K562 (cell line): Measurements from ENCODE around the gene LHX3. TPM values are rescaled to one million over a fixed set of nuclear protein-coding genes. Genes with fewer than 3 reads are reported as not detected.

Source experiments
- ASH1L ChIP-seq: fragments of 450-650 bp; IDR thresholded peaks from 2 replicates; pipeline ENCODE4 v1.6.1; 2018; ENCODE audit warnings: borderline replicate concordance, mild to moderate bottlenecking, low read depth; ENCODE audit not compliant: partially characterized antibody
- BMI1 ChIP-seq: fragments of 150-350 bp; IDR thresholded peaks from 2 replicates; pipeline ENCODE4 v1.6.1; 2014; ENCODE audit warnings: low read length
- CXXC5 ChIP-seq: fragments of 250-450 bp; sonication (Bioruptor Pico); IDR thresholded peaks from 2 replicates; pipeline ENCODE4 v1.8.0; 2022; ENCODE audit warnings: inconsistent platforms, mild to moderate bottlenecking, moderate library complexity
- NFE2L1 ChIP-seq: fragments of 450-650 bp; IDR thresholded peaks from 2 replicates; pipeline ENCODE4 v1.6.1; 2016; ENCODE audit warnings: missing genetic modification characterization, low read depth, mild to moderate bottlenecking, missing compliant biosample characterization, moderate library complexity, borderline replicate concordance
- RBM17 ChIP-seq: fragments of 200-400 bp; formaldehyde crosslinking; IDR thresholded peaks from 2 replicates; pipeline ENCODE4 v1.6.1; 2017; ENCODE audit warnings: low read depth, mild to moderate bottlenecking, low read length, borderline replicate concordance
- SAP30 ChIP-seq: fragments of 200-600 bp; sonication (generic); IDR thresholded peaks from 2 replicates; pipeline ENCODE4 v1.6.1; 2012; ENCODE audit warnings: borderline replicate concordance, low read depth, mild to moderate bottlenecking, moderate library complexity, low read length, control low read depth, inconsistent platforms; ENCODE audit not compliant: insufficient read depth, poor library complexity, severe bottlenecking
- SPI1 ChIP-seq: IDR thresholded peaks from 2 replicates; pipeline ENCODE4 v1.6.1; 2011; ENCODE audit warnings: low read depth, low read length, control low read depth, borderline replicate concordance
- SRF ChIP-seq, 2 experiments: fragments of 250-450, 450-650 bp in 1 of 2; sonication (Bioruptor Pico) in 1 of 2; sonication (generic) in 1 of 2; formaldehyde crosslinking; IDR thresholded peaks; 2 replicates each; pipeline versions ENCODE4 v1.5.0 to v1.5.1; 2020 to 2022; ENCODE audit warnings: mild to moderate bottlenecking in 1 of 2, missing genetic modification reagents in 1 of 2
- ZNF311 ChIP-seq: fragments of 250-450 bp; sonication (Bioruptor Pico); IDR thresholded peaks from 2 replicates; pipeline ENCODE4 v1.4.0; 2020; ENCODE audit warnings: mild to moderate bottlenecking, moderate library complexity
- ZNF778 ChIP-seq: fragments of 450-650 bp; formaldehyde crosslinking; IDR thresholded peaks from 2 replicates; pipeline ENCODE4 v1.4.0; 2020; ENCODE audit warnings: mild to moderate bottlenecking, moderate library complexity
- polyA plus RNA-seq, 8 experiments: library from polyadenylated mRNA; depleted of rRNA in 4 of 8; stranded (reverse) in 5 of 8; unstranded in 3 of 8; fragments of >200 nt; fragmentation: Nextera tagmentation in 2 of 8; fragmentation: Illumina TruSeq in 1 of 8; extraction: Ambion mirVana in 2 of 8; extraction: Trizol in 1 of 8; gene quantifications; 2 replicates each; pipeline versions ENCODE4 v1.2.1 to v1.2.3, GENCODE V29; 2011 to 2014; ENCODE audit warnings: inconsistent platforms in 1 of 8, missing spikeins in 1 of 8
- total RNA-seq, 7 experiments: library from RNA; depleted of rRNA in 6 of 7; stranded (reverse); fragments of >200 nt in 6 of 7; fragmentation: Illumina TruSeq in 2 of 7; extraction: Trizol in 2 of 7; gene quantifications; 2 replicates each; pipeline versions ENCODE4 v1.2.1 to v1.2.3, GENCODE V29; 2011 to 2021; ENCODE audit warnings: low replicate concordance in 1 of 7
- TF ChIP-seq, protein P1 (sequence below): fragments of 250-450 bp; sonication (Bioruptor Pico); IDR thresholded peaks from 2 replicates; pipeline ENCODE4 v1.4.0; 2020; ENCODE audit warnings: mild to moderate bottlenecking
- TF ChIP-seq, protein P2 (sequence below): sonication (generic); formaldehyde crosslinking; IDR thresholded peaks from 2 replicates; pipeline ENCODE4 v1.8.0; 2022; ENCODE audit warnings: missing genetic modification reagents, mild to moderate bottlenecking, moderate library complexity, borderline replicate concordance
- TF ChIP-seq, protein P3 (sequence below): IDR thresholded peaks from 2 replicates; pipeline ENCODE4 v1.6.1; 2016; ENCODE audit warnings: missing genetic modification characterization, missing compliant biosample characterization
- TF ChIP-seq, protein P4 (sequence below): fragments of 450-650 bp; formaldehyde crosslinking; IDR thresholded peaks from 2 replicates; pipeline ENCODE4 v1.4.0; 2020; ENCODE audit warnings: mild to moderate bottlenecking, mixed read lengths
- TF ChIP-seq, protein P5 (sequence below), 3 experiments: fragments of 200-800 bp in 1 of 3; fragments of 250-450 bp in 1 of 3; fragments of 450-650 bp in 1 of 3; sonication (Bioruptor Pico) in 1 of 3; sonication (Bioruptor generic) in 1 of 3; formaldehyde crosslinking in 1 of 3; IDR thresholded peaks; 2 replicates each; pipeline versions ENCODE4 v1.6.1 to v1.8.0; 2016 to 2022; ENCODE audit warnings: mild to moderate bottlenecking in 2 of 3, missing genetic modification characterization in 2 of 3, missing compliant biosample characterization in 1 of 3, moderate library complexity in 1 of 3

The LHX3 gene
- total and polyA plus RNA-seq, 9 of the 15 experiments (the other 6 are each of a cell fraction or from before 2014, with no cell fraction given) = 0.09 TPM; not detected in 8

DNA sequence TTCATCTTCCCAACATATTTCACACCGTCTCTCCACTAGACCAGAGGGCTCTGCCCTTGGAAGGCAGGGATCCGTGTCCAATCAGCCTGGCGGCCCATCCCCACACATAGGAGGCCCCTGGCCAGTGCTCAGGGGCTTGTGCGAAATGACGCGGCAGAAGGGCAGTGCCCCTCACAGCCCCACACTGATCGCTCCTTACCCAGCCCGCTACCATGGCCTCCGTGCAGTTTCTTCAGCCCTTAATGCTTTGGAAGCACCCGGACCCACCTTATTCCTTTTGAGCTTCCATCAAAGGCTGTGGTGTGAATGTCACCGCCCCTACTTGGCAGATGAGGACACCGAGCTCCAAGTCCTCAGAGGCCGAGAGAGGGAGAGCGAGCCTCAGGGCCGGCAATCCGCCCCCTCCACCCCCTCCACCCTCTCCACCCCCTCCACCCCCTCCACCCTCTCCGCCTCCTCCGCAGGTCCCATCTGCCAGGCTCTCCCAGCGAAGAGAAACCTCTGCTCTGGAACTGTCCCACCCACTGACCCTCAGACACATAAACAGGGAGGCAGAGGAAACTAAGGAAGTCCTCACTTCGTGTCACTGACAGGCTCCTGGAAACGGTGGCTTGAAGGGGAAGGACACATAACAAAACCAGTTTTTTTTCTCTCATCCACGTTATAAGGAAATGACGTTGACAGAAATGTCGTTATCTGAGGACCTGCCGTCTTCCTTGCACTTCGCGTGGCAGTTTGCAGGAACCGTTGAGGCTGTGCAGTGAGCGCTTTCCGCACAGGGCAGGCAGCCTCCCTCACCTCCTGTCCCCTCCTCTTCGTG, 26.8 kb upstream of the LHX3 start (continued):
- TF ChIP-seq CXXC5 (CRISPR knock-in tag) (peak; percentile 52; the same call in 1 of the 2 replicates), BMI1 (no peak), SPI1 (peak; percentile 30), SAP30 (no peak), SRF (CRISPR knock-in tag; IDR thresholded peaks at IDR 0.05) (no peak; a peak in 1 of 4 replicates), ZNF311 (CRISPR knock-in tag) (no peak), NFE2L1 (tag) (no peak), ZNF778 (no peak), RBM17 (no peak), ASH1L (no peak)
- TF ChIP-seq, protein P1, sequence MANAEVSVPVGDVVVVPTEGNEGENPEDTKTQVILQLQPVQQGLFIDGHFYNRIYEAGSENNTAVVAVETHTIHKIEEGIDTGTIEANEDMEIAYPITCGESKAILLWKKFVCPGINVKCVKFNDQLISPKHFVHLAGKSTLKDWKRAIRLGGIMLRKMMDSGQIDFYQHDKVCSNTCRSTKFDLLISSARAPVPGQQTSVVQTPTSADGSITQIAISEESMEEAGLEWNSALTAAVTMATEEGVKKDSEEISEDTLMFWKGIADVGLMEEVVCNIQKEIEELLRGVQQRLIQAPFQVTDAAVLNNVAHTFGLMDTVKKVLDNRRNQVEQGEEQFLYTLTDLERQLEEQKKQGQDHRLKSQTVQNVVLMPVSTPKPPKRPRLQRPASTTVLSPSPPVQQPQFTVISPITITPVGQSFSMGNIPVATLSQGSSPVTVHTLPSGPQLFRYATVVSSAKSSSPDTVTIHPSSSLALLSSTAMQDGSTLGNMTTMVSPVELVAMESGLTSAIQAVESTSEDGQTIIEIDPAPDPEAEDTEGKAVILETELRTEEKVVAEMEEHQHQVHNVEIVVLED (CRISPR knock-in tag) = no peak
- TF ChIP-seq, protein P2, sequence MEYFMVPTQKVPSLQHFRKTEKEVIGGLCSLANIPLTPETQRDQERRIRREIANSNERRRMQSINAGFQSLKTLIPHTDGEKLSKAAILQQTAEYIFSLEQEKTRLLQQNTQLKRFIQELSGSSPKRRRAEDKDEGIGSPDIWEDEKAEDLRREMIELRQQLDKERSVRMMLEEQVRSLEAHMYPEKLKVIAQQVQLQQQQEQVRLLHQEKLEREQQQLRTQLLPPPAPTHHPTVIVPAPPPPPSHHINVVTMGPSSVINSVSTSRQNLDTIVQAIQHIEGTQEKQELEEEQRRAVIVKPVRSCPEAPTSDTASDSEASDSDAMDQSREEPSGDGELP (CRISPR knock-in tag) = no peak
- TF ChIP-seq, protein P3, sequence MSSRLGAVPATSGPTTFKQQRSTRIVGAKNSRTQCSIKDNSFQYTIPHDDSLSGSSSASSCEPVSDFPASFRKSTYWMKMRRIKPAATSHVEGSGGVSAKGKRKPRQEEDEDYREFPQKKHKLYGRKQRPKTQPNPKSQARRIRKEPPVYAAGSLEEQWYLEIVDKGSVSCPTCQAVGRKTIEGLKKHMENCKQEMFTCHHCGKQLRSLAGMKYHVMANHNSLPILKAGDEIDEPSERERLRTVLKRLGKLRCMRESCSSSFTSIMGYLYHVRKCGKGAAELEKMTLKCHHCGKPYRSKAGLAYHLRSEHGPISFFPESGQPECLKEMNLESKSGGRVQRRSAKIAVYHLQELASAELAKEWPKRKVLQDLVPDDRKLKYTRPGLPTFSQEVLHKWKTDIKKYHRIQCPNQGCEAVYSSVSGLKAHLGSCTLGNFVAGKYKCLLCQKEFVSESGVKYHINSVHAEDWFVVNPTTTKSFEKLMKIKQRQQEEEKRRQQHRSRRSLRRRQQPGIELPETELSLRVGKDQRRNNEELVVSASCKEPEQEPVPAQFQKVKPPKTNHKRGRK (tag) = no peak
- TF ChIP-seq, protein P4, sequence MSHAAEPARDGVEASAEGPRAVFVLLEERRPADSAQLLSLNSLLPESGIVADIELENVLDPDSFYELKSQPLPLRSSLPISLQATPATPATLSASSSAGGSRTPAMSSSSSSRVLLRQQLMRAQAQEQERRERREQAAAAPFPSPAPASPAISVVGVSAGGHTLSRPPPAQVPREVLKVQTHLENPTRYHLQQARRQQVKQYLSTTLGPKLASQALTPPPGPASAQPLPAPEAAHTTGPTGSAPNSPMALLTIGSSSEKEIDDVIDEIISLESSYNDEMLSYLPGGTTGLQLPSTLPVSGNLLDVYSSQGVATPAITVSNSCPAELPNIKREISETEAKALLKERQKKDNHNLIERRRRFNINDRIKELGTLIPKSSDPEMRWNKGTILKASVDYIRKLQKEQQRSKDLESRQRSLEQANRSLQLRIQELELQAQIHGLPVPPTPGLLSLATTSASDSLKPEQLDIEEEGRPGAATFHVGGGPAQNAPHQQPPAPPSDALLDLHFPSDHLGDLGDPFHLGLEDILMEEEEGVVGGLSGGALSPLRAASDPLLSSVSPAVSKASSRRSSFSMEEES (CRISPR knock-in tag) = no peak
- TF ChIP-seq, protein P5, sequence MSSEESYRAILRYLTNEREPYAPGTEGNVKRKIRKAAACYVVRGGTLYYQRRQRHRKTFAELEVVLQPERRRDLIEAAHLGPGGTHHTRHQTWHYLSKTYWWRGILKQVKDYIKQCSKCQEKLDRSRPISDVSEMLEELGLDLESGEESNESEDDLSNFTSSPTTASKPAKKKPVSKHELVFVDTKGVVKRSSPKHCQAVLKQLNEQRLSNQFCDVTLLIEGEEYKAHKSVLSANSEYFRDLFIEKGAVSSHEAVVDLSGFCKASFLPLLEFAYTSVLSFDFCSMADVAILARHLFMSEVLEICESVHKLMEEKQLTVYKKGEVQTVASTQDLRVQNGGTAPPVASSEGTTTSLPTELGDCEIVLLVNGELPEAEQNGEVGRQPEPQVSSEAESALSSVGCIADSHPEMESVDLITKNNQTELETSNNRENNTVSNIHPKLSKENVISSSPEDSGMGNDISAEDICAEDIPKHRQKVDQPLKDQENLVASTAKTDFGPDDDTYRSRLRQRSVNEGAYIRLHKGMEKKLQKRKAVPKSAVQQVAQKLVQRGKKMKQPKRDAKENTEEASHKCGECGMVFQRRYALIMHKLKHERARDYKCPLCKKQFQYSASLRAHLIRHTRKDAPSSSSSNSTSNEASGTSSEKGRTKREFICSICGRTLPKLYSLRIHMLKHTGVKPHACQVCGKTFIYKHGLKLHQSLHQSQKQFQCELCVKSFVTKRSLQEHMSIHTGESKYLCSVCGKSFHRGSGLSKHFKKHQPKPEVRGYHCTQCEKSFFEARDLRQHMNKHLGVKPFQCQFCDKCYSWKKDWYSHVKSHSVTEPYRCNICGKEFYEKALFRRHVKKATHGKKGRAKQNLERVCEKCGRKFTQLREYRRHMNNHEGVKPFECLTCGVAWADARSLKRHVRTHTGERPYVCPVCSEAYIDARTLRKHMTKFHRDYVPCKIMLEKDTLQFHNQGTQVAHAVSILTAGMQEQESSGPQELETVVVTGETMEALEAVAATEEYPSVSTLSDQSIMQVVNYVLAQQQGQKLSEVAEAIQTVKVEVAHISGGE (CRISPR knock-in tag; IDR thresholded peaks at IDR 0.05) = no peak
